Tibial nerve (tissue), 4 donors: ENCODE measurements around the gene CHI3L2.

Experiments used
- CTCF ChIP-seq, 5 experiments: fragments of 200-600 bp in 3 of 5; fragments of 450-650 bp in 2 of 5; sonication (generic) in 3 of 5; IDR thresholded peaks; one replicate each; pipeline ENCODE4 v1.5.1; 2016 to 2019; ENCODE audit warnings: antibody characterized with exemption in 5 of 5, mild to moderate bottlenecking in 3 of 5, moderate library complexity in 2 of 5
- EP300 ChIP-seq, 2 donors: sonication (generic); formaldehyde crosslinking; IDR thresholded peaks; one replicate each; pipeline ENCODE4 v1.6.1; 2017; ENCODE audit warnings: antibody characterized with exemption in 2 of 2, mild to moderate bottlenecking in 1 of 2
- POLR2A ChIP-seq, 2 donors: fragments of 450-650 bp; IDR thresholded peaks; one replicate each; pipeline ENCODE4 v1.6.1; 2017; ENCODE audit warnings: antibody characterized with exemption in 2 of 2, mild to moderate bottlenecking in 2 of 2, moderate library complexity in 2 of 2

GRCh38 chr1:111196213-111196612 is 31.3 kb upstream of the CHI3L2 start:
- TF ChIP-seq CTCF (IDR thresholded peaks at IDR 0.05) (no peak), EP300 (IDR thresholded peaks at IDR 0.05) (no peak), POLR2A (IDR thresholded peaks at IDR 0.05) (no peak)
